Measurements from ENCODE around the gene DARS1. TPM values are rescaled to one million over a fixed set of nuclear protein-coding genes. Genes with fewer than 3 reads are reported as not detected.

The DARS1 gene
- polyA plus RNA-seq, 1 of the 3 experiments (the other 2 are of a cell fraction), result 52.2 TPM

- H3K9me3 ChIP-seq, result no peaks in the 10 kb centered on the region
- H3K4me1 ChIP-seq (ENCODE audit: control insufficient read depth in 1 of 2, insufficient read depth in 2 of 2, low read depth in 1 of 2, low read length in 1 of 2), result no peaks in the 10 kb centered on the region
- no peak for DNase-seq
- no peak overlapping the region for H3K4me3 ChIP-seq (ENCODE audit: low read depth in 2 of 2, low read length in 1 of 2)
- ChIA-PET POLR2A (no interaction called here), CTCF (interaction anchor here (0.9 to 2.2 kb wide), 2 partner anchors 22 to 69 kb away, joined by 3 to 7 read pairs; no protein-coding TSS in a partner anchor)
- H3K27me3 ChIP-seq (ENCODE audit: insufficient read depth), result no peaks in the 10 kb centered on the region
- H3F3A ChIP-seq (replicated peaks; ENCODE audit: insufficient read depth), result no peaks in the 10 kb centered on the region
- TF ChIP-seq REST (IDR thresholded peaks at IDR 0.05; ENCODE audit: low read depth, low read length) (no peak), FOXJ3 (CRISPR knock-in tag; IDR thresholded peaks at IDR 0.05) (no peak), MAX (IDR thresholded peaks at IDR 0.05; ENCODE audit: low read depth) (no peak), SIN3A (IDR thresholded peaks at IDR 0.05; ENCODE audit: borderline replicate concordance, low read depth, low read length) (no peak), IRF3 (IDR thresholded peaks at IDR 0.05; ENCODE audit: low read depth, low read length) (no peak), RFX5 (IDR thresholded peaks at IDR 0.05; ENCODE audit: low read length) (no peak), ZBTB33 (IDR thresholded peaks at IDR 0.05; ENCODE audit: borderline replicate concordance, low read depth) (no peak), TCF12 (IDR thresholded peaks at IDR 0.05) (no peak), JUND (IDR thresholded peaks at IDR 0.05) (no peak), FOXM1 (IDR thresholded peaks at IDR 0.05; ENCODE audit: low read depth) (no peak), EZH2phosphoT487 (IDR thresholded peaks at IDR 0.05; ENCODE audit: borderline replicate concordance, low read depth) (no peak), RCOR1 (IDR thresholded peaks at IDR 0.05; ENCODE audit: low read length) (no peak), NRF1 (IDR thresholded peaks at IDR 0.05; ENCODE audit: low read depth, low read length) (no peak)
- peaks cover 47% of the 10 kb centered on the region; the same call in 1 of the 2 replicates for H3K79me2 ChIP-seq (ENCODE audit: insufficient read depth)
- H3K4me2 ChIP-seq, result no peak overlapping the region
- no peak overlapping the region for H3K27ac ChIP-seq (ENCODE audit: low read depth in 2 of 2, low read length in 1 of 2)
- H2AFZ ChIP-seq (ENCODE audit: low read depth), result no peak overlapping the region
- no peaks in the 10 kb centered on the region for H3K9me2 ChIP-seq
- 0 out of 2 replicates have a peak, but pooled peaks cover 2% of the 10 kb centered on the region for H4K20me1 ChIP-seq (ENCODE audit: insufficient read depth)
- H3K9ac ChIP-seq, result no peak overlapping the region
- H3K36me3 ChIP-seq (replicated peaks in 1 of 2; ENCODE audit: control insufficient read depth in 1 of 2, insufficient read depth in 2 of 2, low read length in 1 of 2), result peaks cover 17 to 20% of the 10 kb centered on the region in 2 experiments
Observed at GRCh38 chr2:135936524-135936923, 48.9 kb downstream of the DARS1 start.

Measured in SK-N-SH (cell line).